H1 (cell line): Measurements from ENCODE around the gene ZNFX1. TPM values are rescaled to one million over a fixed set of nuclear protein-coding genes. Genes with fewer than 3 reads are reported as not detected.

Experiments used
- CTCF ChIA-PET: fragments of 300-600 bp; sonication (Branson Sonifier 250); formaldehyde crosslinking; loops from one replicate; lab custom pipeline; 2021; ENCODE audit not compliant: partially characterized antibody; lab: Charles Lee
- POLR2A ChIA-PET: fragments of 300-600 bp; sonication (Branson Sonifier 250); formaldehyde crosslinking; loops from one replicate; lab custom pipeline; 2021; ENCODE audit warnings: inconsistent platforms; ENCODE audit not compliant: partially characterized antibody; lab: Charles Lee
- DNase-seq, 2 experiments: peaks; one replicate each; pipeline versions ENCODE4 v3.0.0 to v3.0.0-alpha.2; 2010 to 2022; ENCODE audit warnings: low spot score in 2 of 2, low read depth in 1 of 2, mixed read lengths in 1 of 2
- FAIRE-seq: peaks from 2 replicates; lab custom pipeline; 2011; peaks lifted over from hg19 to GRCh38; lab: Jason Lieb, UNC
- H2AFZ ChIP-seq: 2 replicates; pipeline ENCODE4 v1.8.1; 2012; ENCODE audit warnings: low read length, inconsistent platforms
- H2AK5ac ChIP-seq: 2 replicates; pipeline ENCODE4 v1.6.1; 2013; ENCODE audit warnings: low read depth, low read length
- H2BK120ac ChIP-seq: replicated peaks from 2 replicates; pipeline ENCODE3; 2013; ENCODE audit warnings: low read depth, low read length, inconsistent platforms
- H2BK12ac ChIP-seq: 2 replicates; pipeline ENCODE4 v1.6.1; 2013; ENCODE audit warnings: low read depth, low read length
- H2BK15ac ChIP-seq: 2 replicates; pipeline ENCODE4 v1.6.1; 2013; ENCODE audit warnings: low read length
- H2BK20ac ChIP-seq: 2 replicates; pipeline ENCODE4 v1.6.1; 2013; ENCODE audit warnings: low read length
- H2BK5ac ChIP-seq: 2 replicates; pipeline ENCODE4 v1.6.1; 2013; ENCODE audit warnings: low read depth, low read length
- H3K14ac ChIP-seq: 2 replicates; pipeline ENCODE4 v1.6.1; 2013; ENCODE audit warnings: inconsistent platforms; ENCODE audit not compliant: insufficient read length
- H3K18ac ChIP-seq: 2 replicates; pipeline ENCODE4 v1.6.1; 2013; ENCODE audit warnings: low read length; ENCODE audit errors: extremely low read depth
- H3K23ac ChIP-seq: 2 replicates; pipeline ENCODE4 v1.6.1; 2013; ENCODE audit warnings: inconsistent platforms; ENCODE audit not compliant: insufficient read length
- H3K23me2 ChIP-seq: 2 replicates; pipeline ENCODE4 v1.6.1; 2013; ENCODE audit warnings: low read depth, low read length
- H3K27ac ChIP-seq: 2 replicates; pipeline ENCODE4 v1.6.1; 2011; ENCODE audit warnings: low read depth, low read length, inconsistent platforms
- H3K27me3 ChIP-seq, 4 experiments: replicated peaks in 1 of 4; 1 replicate in 1 of 4; 2 replicates in 3 of 4; pipeline versions ENCODE4 v1.6.1 to v1.8.1; 2011 to 2013; ENCODE audit warnings: low read length in 3 of 4, mild to moderate bottlenecking in 3 of 4, inconsistent platforms in 2 of 4, mixed read lengths in 2 of 4, moderate library complexity in 1 of 4; ENCODE audit not compliant: control insufficient read depth in 3 of 4, insufficient read depth in 3 of 4; ENCODE audit errors: extremely low read depth in 1 of 4
- H3K36me3 ChIP-seq, 4 experiments: 2 replicates each; pipeline versions ENCODE4 v1.6.1 to v1.8.1; 2011 to 2013; ENCODE audit warnings: mild to moderate bottlenecking in 4 of 4, low read length in 3 of 4, moderate library complexity in 2 of 4, control low read depth in 1 of 4, inconsistent platforms in 1 of 4; ENCODE audit not compliant: insufficient read depth in 4 of 4, control insufficient read depth in 2 of 4
- H3K4ac ChIP-seq: replicated peaks from 2 replicates; pipeline ENCODE3; 2013; ENCODE audit warnings: low read length, low read depth, mixed read lengths, inconsistent platforms; ENCODE audit not compliant: insufficient read length
- H3K4me1 ChIP-seq, 4 experiments: replicated peaks in 1 of 4; 1 replicate in 1 of 4; 2 replicates in 3 of 4; pipeline versions ENCODE4 v1.6.1 to v1.8.1; 2011 to 2013; ENCODE audit warnings: low read length in 3 of 4, inconsistent platforms in 2 of 4, mixed read lengths in 1 of 4; ENCODE audit not compliant: insufficient read depth in 4 of 4, control insufficient read depth in 3 of 4
- H3K4me2 ChIP-seq, 2 experiments: 2 replicates each; pipeline versions ENCODE4 v1.6.1 to v1.8.1; 2011 to 2013; ENCODE audit warnings: low read depth in 2 of 2, low read length in 2 of 2, control low read depth in 1 of 2, inconsistent platforms in 1 of 2, mild to moderate bottlenecking in 1 of 2; ENCODE audit not compliant: insufficient read depth in 1 of 2
- H3K4me3 ChIP-seq, 4 experiments: fragments of 200-600, 300-600 bp in 1 of 4; sonication (generic), shearing (Covaris generic), sonication (Bioruptor Twin) in 1 of 4; 2 replicates each; pipeline versions ENCODE4 v1.5.1 to v1.8.1; 2011 to 2016; ENCODE audit warnings: low read length in 4 of 4, low read depth in 3 of 4, control low read depth in 2 of 4, inconsistent platforms in 2 of 4, mild to moderate bottlenecking in 2 of 4, mixed read lengths in 1 of 4, moderate library complexity in 1 of 4; ENCODE audit not compliant: insufficient read depth in 2 of 4; ENCODE audit errors: extremely low read depth in 1 of 4
- H3K56ac ChIP-seq: replicated peaks from 2 replicates; pipeline ENCODE3; 2013; ENCODE audit warnings: low read depth, mild to moderate bottlenecking, mixed read lengths, low read length, inconsistent platforms; ENCODE audit not compliant: insufficient read length
- H3K79me1 ChIP-seq: 2 replicates; pipeline ENCODE4 v1.6.1; 2013; ENCODE audit warnings: low read depth, low read length, control low read depth
- H3K79me2 ChIP-seq, 2 experiments: 2 replicates each; pipeline versions ENCODE4 v1.6.1 to v1.8.1; 2012 to 2013; ENCODE audit warnings: low read length in 2 of 2, mild to moderate bottlenecking in 2 of 2, inconsistent platforms in 1 of 2; ENCODE audit not compliant: insufficient read depth in 2 of 2, control insufficient read depth in 1 of 2
- H3K9ac ChIP-seq, 4 experiments: replicated peaks in 1 of 4; 1 replicate in 1 of 4; 2 replicates in 3 of 4; pipeline versions ENCODE4 v1.6.1 to v1.8.1; 2011 to 2013; ENCODE audit warnings: low read depth in 3 of 4, low read length in 3 of 4, control low read depth in 2 of 4, mild to moderate bottlenecking in 2 of 4, moderate library complexity in 2 of 4, inconsistent platforms in 1 of 4; ENCODE audit errors: extremely low read depth in 1 of 4
- H3K9me3 ChIP-seq, 2 experiments: 2 replicates each; pipeline versions ENCODE4 v1.6.1 to v1.8.1; 2012 to 2013; ENCODE audit warnings: mild to moderate bottlenecking in 2 of 2, moderate library complexity in 2 of 2, control low read depth in 1 of 2, inconsistent platforms in 1 of 2, low read depth in 1 of 2, low read length in 1 of 2, mixed read lengths in 1 of 2; ENCODE audit not compliant: insufficient read depth in 2 of 2
- H4K20me1 ChIP-seq, 2 experiments: replicated peaks in 1 of 2; 2 replicates each; pipeline versions ENCODE3 to v1.8.1; 2011 to 2013; ENCODE audit warnings: inconsistent platforms in 2 of 2, low read length in 2 of 2, mild to moderate bottlenecking in 1 of 2; ENCODE audit not compliant: insufficient read depth in 2 of 2, control insufficient read depth in 1 of 2
- H4K5ac ChIP-seq: 2 replicates; pipeline ENCODE4 v1.6.1; 2013; ENCODE audit warnings: low read length, low read depth, mixed read lengths, inconsistent platforms; ENCODE audit not compliant: insufficient read length
- H4K8ac ChIP-seq: 2 replicates; pipeline ENCODE4 v1.8.0; 2013; ENCODE audit warnings: mild to moderate bottlenecking, moderate library complexity, low read length, inconsistent platforms; ENCODE audit not compliant: insufficient read depth; ENCODE audit errors: extremely low read depth
- H4K91ac ChIP-seq: replicated peaks from 2 replicates; pipeline ENCODE3; 2013; ENCODE audit warnings: low read length, mixed read lengths, inconsistent platforms; ENCODE audit not compliant: insufficient read length
- BACH1 ChIP-seq: IDR thresholded peaks from 2 replicates; pipeline ENCODE4 v1.6.1; 2012; ENCODE audit warnings: low read length, improper control_type of control experiment
- YY1 ChIP-seq: IDR thresholded peaks from 2 replicates; pipeline ENCODE4 v1.6.1; 2011; ENCODE audit warnings: low read depth, mild to moderate bottlenecking, low read length
- WGBS, 2 experiments: shearing (Covaris generic) in 1 of 2; methylation state at CpG; one replicate each; pipeline versions ENCODE4 v1.1.6 to v1.1.7; 2013 to 2015; ENCODE audit warnings: low lambda C conversion rate in 2 of 2, mixed read lengths in 2 of 2, inconsistent platforms in 1 of 2, low coverage in 1 of 2, missing lambda C conversion rate in 1 of 2; ENCODE audit not compliant: insufficient replicate concordance in 2 of 2, insufficient coverage in 1 of 2, insufficient read length in 1 of 2; ENCODE audit errors: extremely low coverage in 1 of 2, missing lambda C conversion rate in 1 of 2; 5-methylcytosine and 5-hydroxymethylcytosine counted together
- polyA plus RNA-seq, 7 experiments: library from polyadenylated mRNA; depleted of rRNA in 3 of 7; stranded (reverse) in 5 of 7; unstranded in 2 of 7; fragments of >200 nt in 5 of 7; fragments of 200-250 nt in 2 of 7; gene quantifications; 1 replicate in 5 of 7; 2 replicates in 1 of 7; 4 replicates in 1 of 7; pipeline versions ENCODE4 v1.2.1 to v1.2.3, GENCODE V29; 2011 to 2013; ENCODE audit warnings: missing spikeins in 2 of 7, mixed read lengths in 2 of 7
- total RNA-seq: library from RNA; stranded (reverse); fragmentation: NEBNext Ultra II Directional; extraction: Animal tissue kit (Norgen Biotek cat#: 25700); gene quantifications from 2 replicates; pipeline ENCODE4 v1.2.1, GENCODE V29; 2021

ZNFX1 gene
- total and polyA plus RNA-seq, 2 of the 8 experiments (the other 6 are each of a cell fraction or from before 2014, with no cell fraction given), result 3.1 to 11.3 TPM

DNA sequence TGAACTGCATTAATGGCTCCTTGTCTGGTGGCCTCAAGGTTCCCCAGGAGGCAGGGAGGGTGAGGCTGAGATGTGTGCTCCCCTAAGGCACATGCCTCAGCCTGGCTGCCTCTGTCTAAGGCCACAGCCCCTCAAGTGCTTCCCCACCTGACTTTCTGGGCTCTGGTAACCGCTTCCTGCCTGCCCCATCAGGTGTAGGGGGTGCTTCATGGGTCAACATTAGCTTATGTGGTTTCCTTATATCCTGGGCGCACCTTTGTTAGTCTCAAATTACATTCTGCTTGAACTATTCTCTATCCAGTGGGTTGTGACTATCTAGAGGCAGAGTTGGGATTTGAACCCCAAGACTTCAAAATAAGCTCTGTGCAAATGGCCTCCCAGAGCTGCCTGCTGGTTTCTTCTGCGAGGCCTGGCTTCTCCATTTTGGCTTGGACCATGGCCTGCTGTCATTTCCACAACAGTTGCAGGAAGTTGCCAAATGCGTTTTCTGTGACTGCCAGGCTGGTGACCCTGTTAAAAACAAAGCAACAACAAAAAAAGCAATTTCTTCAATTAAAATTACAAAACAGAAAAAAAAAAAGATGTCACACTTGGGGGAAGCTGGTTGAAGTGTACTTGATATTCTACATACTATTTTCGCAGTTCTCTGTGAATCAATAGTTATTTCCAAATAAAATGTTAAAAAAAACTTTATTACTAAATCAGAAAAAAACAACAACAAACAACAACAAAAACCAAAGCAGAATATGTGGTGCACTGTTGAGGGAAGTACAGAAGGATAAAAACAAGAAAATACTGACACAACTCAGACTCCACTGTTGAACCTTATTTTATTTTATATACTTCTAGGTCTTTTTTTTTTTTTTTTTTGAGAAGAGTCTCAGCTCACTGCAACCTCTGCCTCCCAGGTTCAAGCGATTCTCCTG is 20.0 kb upstream of the ZNFX1 start:
- H2AK5ac ChIP-seq, result peak overlapping the region; percentile 58; the same call in 1 of the 2 replicates
- no peak for TF ChIP-seq BACH1
- peak; percentile 46; the same call in 1 of the 2 replicates for TF ChIP-seq YY1
- no peak overlapping the region for H3K14ac ChIP-seq
- H2BK15ac ChIP-seq, result peak overlapping the region; percentile 2; the same call in 1 of the 2 replicates
- H3K23me2 ChIP-seq, result peaks cover 2% of the 10 kb centered on the region; the same call in 1 of the 2 replicates
- no peak overlapping the region for H3K4ac ChIP-seq
- H3K4me3 ChIP-seq, result no peak overlapping the region
- no peak overlapping the region for H3K56ac ChIP-seq
- H3K23ac ChIP-seq, result no peak overlapping the region
- H4K5ac ChIP-seq, result no peak overlapping the region
- no peak for DNase-seq
- no peak overlapping the region for H2AFZ ChIP-seq
- no peaks in the 10 kb centered on the region for H3K79me2 ChIP-seq
- ChIA-PET POLR2A (interaction anchor here (0.9 to 41.0 kb wide), 3 partner anchors 12 to 771 kb away, joined by 3 to 1132 read pairs (median 5); partner anchors contain the start of gene ZNFX1), CTCF (interaction anchor here (0.6 to 2.5 kb wide), 3 partner anchors 22 to 239 kb away, joined by 3 to 7 read pairs (median 3); no protein-coding TSS in a partner anchor)
- no peak overlapping the region for H3K27ac ChIP-seq
- no peak overlapping the region for H2BK120ac ChIP-seq
- H3K36me3 ChIP-seq, result no peaks in the 10 kb centered on the region
- H3K27me3 ChIP-seq, result no peaks in the 10 kb centered on the region
- H4K8ac ChIP-seq, result no peak overlapping the region
- no peak overlapping the region for H3K4me2 ChIP-seq
- 0 out of 2 replicates have a peak overlapping the region, but pooled peaks have one; percentile 18 for H2BK5ac ChIP-seq
- no peaks in the 10 kb centered on the region for H3K79me1 ChIP-seq
- H2BK12ac ChIP-seq, result peak overlapping the region; percentile 64; the same call in 1 of the 2 replicates
- H3K18ac ChIP-seq, result peak overlapping the region; percentile 3; the same call in 1 of the 2 replicates
- H3K9me3 ChIP-seq, result no peaks in the 10 kb centered on the region
- peaks cover 0 to 4% (median 1%) of the 10 kb centered on the region in 4 experiments; a peak in 3 of 7 replicates for H3K4me1 ChIP-seq
- no peak overlapping the region for H3K9ac ChIP-seq
- H2BK20ac ChIP-seq, result peak overlapping the region; percentile 36; the same call in 1 of the 2 replicates
- no peaks in the 10 kb centered on the region for H4K20me1 ChIP-seq
- FAIRE-seq, result no peak
- peak overlapping the region; percentile 70 for H4K91ac ChIP-seq
- 77% methylated on average over 5 of the region's 6 CpGs; no CpG with 5 or more reads in 1 of the 2 experiments for WGBS, 2 experiments
